Right lobe of liver (tissue), 4 donors: ENCODE results near the gene SUPV3L1.

ENCODE experiments used
- POLR2A ChIP-seq: fragments of 450-650 bp; IDR thresholded peaks from one replicate; pipeline ENCODE4 v1.6.1; 2017; ENCODE audit warnings: antibody characterized with exemption, mild to moderate bottlenecking
- TF ChIP-seq, protein P1 (sequence below), 4 donors: fragments of 200-600 bp in 3 of 4; fragments of 450-650 bp in 1 of 4; IDR thresholded peaks; one replicate each; pipeline versions ENCODE4 v1.5.1 to v1.8.0; 2016 to 2022; ENCODE audit warnings: antibody characterized with exemption in 4 of 4, mild to moderate bottlenecking in 2 of 4
- donor health status: DM: no; HTN: no; CAD: no.
- donor health status: DM: no; HTN: no; CAD: no.
- donor health status: DM: no; HTN: yes; CAD: no.

- TF ChIP-seq POLR2A = no peak
- TF ChIP-seq, protein P1, sequence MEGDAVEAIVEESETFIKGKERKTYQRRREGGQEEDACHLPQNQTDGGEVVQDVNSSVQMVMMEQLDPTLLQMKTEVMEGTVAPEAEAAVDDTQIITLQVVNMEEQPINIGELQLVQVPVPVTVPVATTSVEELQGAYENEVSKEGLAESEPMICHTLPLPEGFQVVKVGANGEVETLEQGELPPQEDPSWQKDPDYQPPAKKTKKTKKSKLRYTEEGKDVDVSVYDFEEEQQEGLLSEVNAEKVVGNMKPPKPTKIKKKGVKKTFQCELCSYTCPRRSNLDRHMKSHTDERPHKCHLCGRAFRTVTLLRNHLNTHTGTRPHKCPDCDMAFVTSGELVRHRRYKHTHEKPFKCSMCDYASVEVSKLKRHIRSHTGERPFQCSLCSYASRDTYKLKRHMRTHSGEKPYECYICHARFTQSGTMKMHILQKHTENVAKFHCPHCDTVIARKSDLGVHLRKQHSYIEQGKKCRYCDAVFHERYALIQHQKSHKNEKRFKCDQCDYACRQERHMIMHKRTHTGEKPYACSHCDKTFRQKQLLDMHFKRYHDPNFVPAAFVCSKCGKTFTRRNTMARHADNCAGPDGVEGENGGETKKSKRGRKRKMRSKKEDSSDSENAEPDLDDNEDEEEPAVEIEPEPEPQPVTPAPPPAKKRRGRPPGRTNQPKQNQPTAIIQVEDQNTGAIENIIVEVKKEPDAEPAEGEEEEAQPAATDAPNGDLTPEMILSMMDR (IDR thresholded peaks at IDR 0.05) = no peak
Measured at GRCh38 chr10:69142983-69143382, 37.1 kb upstream of the SUPV3L1 start.
